GM12874 (cell line): ENCODE results near the gene HUNK.
A peak's percentile ranks its signal among the peaks of the same experiment; 100 is the strongest.

Source experiments
- TF ChIP-seq, protein P1 (sequence below): IDR thresholded peaks from 2 replicates; pipeline ENCODE4 v1.5.1; 2011; ENCODE audit warnings: low read depth, mild to moderate bottlenecking, control low read depth, low read length, moderate library complexity; ENCODE audit not compliant: insufficient read depth

Gene HUNK

GRCh38 chr21:31873275-31873695 is 465 bp downstream of the HUNK start:
- TF ChIP-seq, protein P1, sequence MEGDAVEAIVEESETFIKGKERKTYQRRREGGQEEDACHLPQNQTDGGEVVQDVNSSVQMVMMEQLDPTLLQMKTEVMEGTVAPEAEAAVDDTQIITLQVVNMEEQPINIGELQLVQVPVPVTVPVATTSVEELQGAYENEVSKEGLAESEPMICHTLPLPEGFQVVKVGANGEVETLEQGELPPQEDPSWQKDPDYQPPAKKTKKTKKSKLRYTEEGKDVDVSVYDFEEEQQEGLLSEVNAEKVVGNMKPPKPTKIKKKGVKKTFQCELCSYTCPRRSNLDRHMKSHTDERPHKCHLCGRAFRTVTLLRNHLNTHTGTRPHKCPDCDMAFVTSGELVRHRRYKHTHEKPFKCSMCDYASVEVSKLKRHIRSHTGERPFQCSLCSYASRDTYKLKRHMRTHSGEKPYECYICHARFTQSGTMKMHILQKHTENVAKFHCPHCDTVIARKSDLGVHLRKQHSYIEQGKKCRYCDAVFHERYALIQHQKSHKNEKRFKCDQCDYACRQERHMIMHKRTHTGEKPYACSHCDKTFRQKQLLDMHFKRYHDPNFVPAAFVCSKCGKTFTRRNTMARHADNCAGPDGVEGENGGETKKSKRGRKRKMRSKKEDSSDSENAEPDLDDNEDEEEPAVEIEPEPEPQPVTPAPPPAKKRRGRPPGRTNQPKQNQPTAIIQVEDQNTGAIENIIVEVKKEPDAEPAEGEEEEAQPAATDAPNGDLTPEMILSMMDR = no peak

DNA sequence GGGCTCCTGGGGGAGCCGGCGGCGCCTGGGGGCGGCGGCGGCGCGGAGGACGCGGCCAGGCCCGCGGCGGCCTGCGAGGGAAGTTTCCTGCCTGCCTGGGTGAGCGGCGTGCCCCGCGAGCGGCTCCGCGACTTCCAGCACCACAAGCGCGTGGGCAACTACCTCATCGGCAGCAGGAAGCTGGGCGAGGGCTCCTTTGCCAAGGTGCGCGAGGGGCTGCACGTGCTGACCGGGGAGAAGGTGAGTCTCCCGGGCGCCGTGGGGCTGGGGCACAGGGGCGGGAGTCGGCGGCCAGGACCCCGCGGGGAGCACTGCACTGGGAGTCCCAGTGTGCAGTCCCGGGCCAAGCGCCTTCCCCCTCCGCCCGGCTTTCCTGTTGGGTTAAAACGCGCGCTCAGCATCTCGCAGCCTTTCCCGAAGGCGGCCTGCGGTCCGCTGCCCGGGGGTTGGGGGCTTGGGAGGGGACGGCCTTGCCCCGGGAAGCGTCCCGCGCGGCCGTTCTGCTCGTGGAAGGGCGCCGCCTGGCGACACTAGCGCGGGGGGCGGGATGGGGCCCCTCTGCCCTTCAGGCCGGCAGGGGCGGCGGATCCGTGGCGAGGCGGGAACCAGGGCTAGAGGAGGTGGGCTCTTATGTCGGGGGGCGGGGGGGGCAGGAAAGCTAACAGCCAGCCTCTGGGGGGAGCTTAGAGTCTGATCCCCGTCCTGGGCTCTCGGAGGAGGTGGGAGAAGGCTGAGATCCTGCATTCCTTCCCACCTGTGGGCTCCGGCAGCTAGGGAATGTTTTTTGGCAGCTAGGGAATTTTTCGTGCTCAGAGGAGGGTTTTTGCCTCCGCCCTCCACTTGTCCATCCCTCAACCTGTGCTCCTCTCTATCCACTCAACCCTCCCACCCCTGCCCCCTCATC is 1.1 kb downstream of the HUNK start:
- TF ChIP-seq, protein P1 = peak; percentile 58

DNA sequence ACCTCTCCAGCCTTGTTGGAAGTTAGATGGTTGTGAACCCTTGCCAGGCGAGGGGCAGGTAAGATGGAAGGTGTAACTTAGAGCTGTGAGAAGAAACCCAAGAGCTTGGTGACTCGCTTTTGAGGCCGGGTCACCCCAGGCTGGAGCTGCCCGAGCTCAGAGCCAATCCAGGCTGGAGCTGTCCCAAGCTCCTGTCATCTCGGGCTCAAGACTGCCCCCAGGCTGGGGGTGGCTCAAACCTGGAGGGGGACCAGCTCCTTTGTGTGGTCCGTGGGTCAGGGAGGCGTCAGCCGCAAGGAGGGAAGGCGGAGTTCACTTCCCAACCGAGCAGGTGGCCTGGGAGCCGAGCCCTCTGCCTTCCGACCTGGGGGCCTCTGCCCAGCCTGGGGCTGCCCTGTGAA is 2.0 kb downstream of the HUNK start:
- TF ChIP-seq, protein P1 = no peak

GRCh38 chr21:31875496-31876015 is 2.7 kb downstream of the HUNK start:
- TF ChIP-seq, protein P1 = no peak

DNA sequence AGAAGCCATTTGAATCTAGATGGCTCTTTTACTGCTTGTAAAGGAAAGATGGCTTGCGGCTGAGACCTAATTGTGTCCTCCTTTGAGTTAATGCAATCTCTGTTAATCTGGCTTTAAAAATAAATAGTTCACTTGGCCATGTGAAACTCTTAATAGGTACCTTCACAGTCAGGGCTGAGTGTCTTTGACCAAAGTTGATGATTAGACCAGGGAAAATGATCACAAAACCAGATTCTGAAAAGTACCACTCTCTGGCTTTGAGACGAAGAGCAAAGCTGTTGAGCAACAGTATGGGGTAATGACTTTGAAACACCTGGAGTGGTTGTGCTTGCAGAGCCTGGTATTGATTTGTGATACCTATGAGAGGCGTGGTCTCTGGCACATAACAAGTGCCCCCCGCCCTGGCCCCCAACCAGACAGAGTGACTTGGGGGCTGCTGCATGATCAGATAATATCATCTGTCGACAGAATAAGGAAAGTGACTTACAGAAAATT is 4.7 kb downstream of the HUNK start:
- TF ChIP-seq, protein P1 = no peak

DNA sequence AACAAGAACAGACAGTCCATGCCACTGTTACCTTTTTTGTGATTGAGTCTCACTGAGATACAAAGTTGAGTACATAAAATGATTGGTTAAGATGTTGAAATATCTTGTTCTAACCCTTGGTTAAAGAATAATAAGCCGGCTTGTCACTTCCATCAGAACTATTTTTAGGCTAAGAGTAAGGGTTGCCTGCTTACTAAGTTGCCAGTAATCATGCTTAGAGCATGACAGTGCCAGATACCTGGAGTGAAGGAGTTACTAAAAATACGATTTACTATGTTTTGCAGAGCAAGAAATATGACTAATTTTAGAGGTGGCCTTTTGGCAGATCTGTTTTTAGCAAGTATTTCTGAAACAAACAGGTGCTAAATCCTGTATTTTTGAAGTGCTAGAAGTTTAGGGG is 6.0 kb downstream of the HUNK start:
- TF ChIP-seq, protein P1 = no peak

DNA sequence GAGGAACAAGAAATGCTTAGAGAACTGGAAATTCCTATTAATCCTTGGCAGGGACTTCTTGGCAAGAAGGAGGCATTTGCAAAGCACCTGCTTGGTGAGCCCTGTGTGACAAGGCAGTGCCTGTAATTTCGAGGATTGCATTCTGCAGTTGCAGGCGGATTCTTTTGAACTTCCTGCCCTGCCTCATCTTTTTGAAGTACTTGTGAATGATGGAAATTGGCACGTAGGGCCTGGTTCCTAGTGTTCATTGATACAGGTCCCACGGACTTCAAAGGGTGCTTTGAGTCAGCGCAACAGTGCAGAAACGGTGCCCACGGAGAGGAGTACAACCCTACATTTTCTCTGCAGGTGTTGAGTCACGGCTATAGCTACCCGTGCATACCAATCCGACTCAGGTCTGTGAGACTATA is 6.4 kb downstream of the HUNK start:
- TF ChIP-seq, protein P1 = no peak
